ENCODE data around the gene DST. TPM values are rescaled to one million over a fixed set of nuclear protein-coding genes. Genes with fewer than 3 reads are reported as not detected.

DST gene
- total and polyA plus RNA-seq, 2 of the 8 experiments (the other 6 are each of a cell fraction or from before 2014, with no cell fraction given): 49.4 to 116 TPM

- no peak overlapping the region for H2AFZ ChIP-seq (ENCODE audit: low read length)
- no peaks in the 10 kb centered on the region for H3K4me1 ChIP-seq (replicated peaks in 1 of 4; ENCODE audit: control insufficient read depth in 3 of 4, insufficient read depth in 4 of 4, low read length in 3 of 4)
- DNase-seq (ENCODE audit: low read depth in 1 of 2, low spot score in 2 of 2) (no peak), FAIRE-seq (no peak)
- H2BK15ac ChIP-seq (ENCODE audit: low read length): no peak overlapping the region
- no peaks in the 10 kb centered on the region for H3K23me2 ChIP-seq (ENCODE audit: low read depth, low read length)
- H2BK120ac ChIP-seq (replicated peaks; ENCODE audit: low read depth, low read length): no peak overlapping the region
- POLR2A ChIA-PET (ENCODE audit: partially characterized antibody): no interaction called here
- CTCF ChIA-PET (ENCODE audit: partially characterized antibody): interaction anchor here (1.3 to 2.2 kb wide), 4 partner anchors 19 to 203 kb away, joined by 3 to 9 read pairs (median 5); no protein-coding TSS in a partner anchor
- no peak overlapping the region for H4K5ac ChIP-seq (ENCODE audit: insufficient read length, low read depth, low read length)
- peaks cover 3 to 6% of the 10 kb centered on the region in 2 experiments; a peak in 1 of 4 replicates for H3K9me3 ChIP-seq (ENCODE audit: insufficient read depth in 2 of 2, low read depth in 1 of 2, low read length in 1 of 2)
- no peak overlapping the region for H2BK20ac ChIP-seq (ENCODE audit: low read length)
- H3K56ac ChIP-seq (replicated peaks; ENCODE audit: insufficient read length, low read depth, low read length): no peak overlapping the region
- H3K79me1 ChIP-seq (ENCODE audit: low read depth, low read length): no peaks in the 10 kb centered on the region
- no peak overlapping the region for H4K8ac ChIP-seq (ENCODE audit: extremely low read depth, insufficient read depth, low read length)
- H3K18ac ChIP-seq (ENCODE audit: extremely low read depth, low read length): no peak overlapping the region
- TF ChIP-seq MAFK (IDR thresholded peaks at IDR 0.05; ENCODE audit: low read depth, low read length) (no peak), SIX5 (IDR thresholded peaks at IDR 0.05; ENCODE audit: low read depth, low read length) (no peak), RXRA (IDR thresholded peaks at IDR 0.05; ENCODE audit: insufficient read depth, low read depth, low read length) (no peak), GABPA (IDR thresholded peaks at IDR 0.05; ENCODE audit: borderline replicate concordance, insufficient read depth, low read length) (no peak)
- no peak overlapping the region for H3K27ac ChIP-seq (ENCODE audit: low read depth, low read length)
- no peak overlapping the region for H3K9ac ChIP-seq (replicated peaks in 1 of 4; ENCODE audit: extremely low read depth in 1 of 4, low read depth in 3 of 4, low read length in 3 of 4)
- H3K23ac ChIP-seq (ENCODE audit: insufficient read length): no peak overlapping the region
- no peak overlapping the region for H3K14ac ChIP-seq (ENCODE audit: insufficient read length)
- no peak overlapping the region for H3K4me2 ChIP-seq (ENCODE audit: insufficient read depth in 1 of 2, low read depth in 2 of 2, low read length in 2 of 2)
- H2BK12ac ChIP-seq (ENCODE audit: low read depth, low read length): no peak overlapping the region
- H3K79me2 ChIP-seq (ENCODE audit: control insufficient read depth in 1 of 2, insufficient read depth in 2 of 2, low read length in 2 of 2): no peaks in the 10 kb centered on the region
- no peaks in the 10 kb centered on the region for H4K20me1 ChIP-seq (replicated peaks in 1 of 2; ENCODE audit: control insufficient read depth in 1 of 2, insufficient read depth in 2 of 2, low read length in 2 of 2)
- no peak overlapping the region for H2BK5ac ChIP-seq (ENCODE audit: low read depth, low read length)
- H3K4me3 ChIP-seq (ENCODE audit: extremely low read depth in 1 of 4, insufficient read depth in 2 of 4, low read depth in 3 of 4, low read length in 4 of 4): no peak overlapping the region
- H3K27me3 ChIP-seq (replicated peaks in 1 of 4; ENCODE audit: control insufficient read depth in 3 of 4, extremely low read depth in 1 of 4, insufficient read depth in 3 of 4, low read length in 3 of 4): no peaks in the 10 kb centered on the region
- WGBS, 2 experiments (ENCODE audit: extremely low coverage in 1 of 2, insufficient coverage in 1 of 2, insufficient read length in 1 of 2, insufficient replicate concordance in 2 of 2, low coverage in 1 of 2, low lambda C conversion rate in 2 of 2, missing lambda C conversion rate in 1 of 2): 87% methylated on average over 2 of the region's 2 CpGs; no CpG with 5 or more reads in 1 of the 2 experiments
- no peak overlapping the region for H3K4ac ChIP-seq (replicated peaks; ENCODE audit: insufficient read length, low read depth, low read length)
- no peak overlapping the region for H2AK5ac ChIP-seq (ENCODE audit: low read depth, low read length)
- H3K36me3 ChIP-seq (ENCODE audit: control insufficient read depth in 2 of 4, insufficient read depth in 4 of 4, low read length in 3 of 4): peaks cover 0 to 23% (median 10%) of the 10 kb centered on the region in 4 experiments; a peak in 3 of 8 replicates
- no peak overlapping the region for H4K91ac ChIP-seq (replicated peaks; ENCODE audit: insufficient read length, low read length)
Observed at GRCh38 chr6:56573624-56574023, 69.1 kb downstream of the DST start.
